Measurements from ENCODE around the gene CARMIL1.

Gene CARMIL1

DNA sequence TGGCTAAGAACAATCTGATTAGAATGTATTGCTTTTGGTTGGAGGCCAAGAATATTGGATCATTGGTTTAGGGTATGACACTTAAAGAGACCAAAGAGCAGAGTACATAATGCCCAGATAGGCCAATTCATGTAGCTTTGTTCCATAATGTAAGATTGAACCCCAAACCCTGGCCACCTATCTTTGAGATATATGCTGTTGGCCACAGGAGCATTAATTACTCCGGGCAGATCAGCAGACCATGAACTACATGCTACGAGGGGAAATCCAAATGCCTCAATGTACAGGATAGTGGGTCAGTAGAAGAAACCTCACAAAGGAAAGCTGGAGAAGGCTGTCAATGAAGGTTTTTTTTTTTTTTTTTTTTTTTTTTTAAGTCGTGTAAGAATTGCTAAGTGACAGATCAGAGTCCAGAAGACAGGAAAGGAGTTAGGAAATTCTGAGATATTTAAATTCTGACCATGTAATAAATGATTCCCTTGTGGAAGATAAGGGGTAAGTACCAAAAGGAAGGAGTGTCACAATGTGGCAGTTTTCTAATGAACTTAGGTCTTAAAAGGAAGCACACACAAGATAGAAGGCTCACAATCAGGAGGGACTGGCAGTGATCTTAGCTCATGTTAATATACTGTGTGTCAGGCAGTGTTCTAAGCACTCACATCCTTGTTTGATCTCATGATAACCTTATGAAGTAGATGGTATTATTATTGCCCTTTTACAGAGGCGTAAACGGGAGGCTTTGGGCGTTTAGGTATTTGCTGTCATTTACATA lies 61.4 kb downstream of the CARMIL1 start:
- no peak for DNase-seq

DNA sequence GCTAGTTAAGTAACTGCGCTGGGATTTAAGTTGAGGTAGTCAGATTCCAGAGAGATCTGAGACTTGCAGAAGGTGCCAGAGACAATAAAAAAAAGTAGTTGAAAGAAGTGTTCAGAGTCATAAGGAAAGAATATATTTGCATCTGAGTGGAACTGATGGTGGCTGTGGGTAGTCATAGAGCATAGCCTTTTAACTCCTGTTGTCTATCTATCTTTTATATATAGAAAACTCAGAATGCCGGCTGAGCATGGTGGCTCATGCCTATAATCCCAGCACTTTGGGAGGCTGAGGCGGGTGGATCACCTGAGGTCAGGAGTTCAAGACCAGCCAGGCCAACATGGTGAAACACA lies 62.0 kb downstream of the CARMIL1 start:
- DNase-seq, result no peak

DNA sequence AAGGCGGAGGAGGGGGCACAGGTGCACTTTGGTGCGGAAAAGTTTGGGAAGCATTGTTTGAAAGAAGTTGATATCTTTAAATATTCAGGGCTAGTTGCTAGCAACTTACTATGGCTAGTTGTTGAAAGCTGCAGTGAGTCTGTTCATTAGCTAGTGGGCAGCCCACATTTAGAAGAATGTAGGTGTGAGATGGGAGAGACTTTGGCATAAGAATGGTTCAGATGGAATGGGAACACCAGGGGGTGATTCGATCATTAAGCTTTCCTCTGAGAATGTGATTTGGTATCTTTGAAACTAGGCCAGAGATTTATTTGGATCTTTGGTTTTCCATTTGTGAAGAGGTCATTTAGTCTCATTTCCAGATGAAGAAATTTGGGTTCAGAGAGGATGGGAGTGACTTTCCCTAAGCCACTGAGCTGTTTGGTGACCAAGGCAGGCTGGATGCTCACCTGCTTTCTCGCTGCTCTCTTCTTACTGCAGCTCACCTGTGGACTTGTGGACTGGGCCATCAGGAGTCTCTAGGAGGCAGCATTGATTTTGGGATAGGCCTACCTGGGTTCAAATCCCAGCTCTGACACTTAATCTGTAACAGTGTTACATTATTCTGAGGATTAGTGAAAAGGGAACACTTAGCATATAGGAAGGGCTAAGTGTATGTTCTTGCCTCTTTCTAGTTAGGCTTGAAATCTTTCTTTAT lies 62.9 kb downstream of the CARMIL1 start:
- no peak for DNase-seq

DNA sequence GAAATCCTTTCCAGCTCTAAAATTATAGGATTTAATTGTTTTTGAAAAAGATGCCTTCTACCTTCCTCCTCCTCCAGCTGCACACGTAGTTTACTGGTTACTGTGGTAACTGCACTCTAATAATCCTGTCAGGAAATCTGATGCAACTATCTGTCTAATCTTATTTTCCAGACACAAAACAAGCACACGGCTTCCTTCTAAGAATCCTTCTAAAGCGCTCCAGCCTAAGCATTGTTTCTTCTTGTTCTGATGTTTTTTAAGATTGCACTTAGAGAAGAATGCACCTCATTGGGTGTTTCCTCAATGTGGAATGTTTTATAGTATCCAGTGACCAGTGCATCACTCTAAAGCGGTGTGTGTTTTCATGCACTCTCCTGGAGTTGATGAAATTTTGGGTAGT lies 63.6 kb downstream of the CARMIL1 start:
- DNase-seq, result no peak

DNA sequence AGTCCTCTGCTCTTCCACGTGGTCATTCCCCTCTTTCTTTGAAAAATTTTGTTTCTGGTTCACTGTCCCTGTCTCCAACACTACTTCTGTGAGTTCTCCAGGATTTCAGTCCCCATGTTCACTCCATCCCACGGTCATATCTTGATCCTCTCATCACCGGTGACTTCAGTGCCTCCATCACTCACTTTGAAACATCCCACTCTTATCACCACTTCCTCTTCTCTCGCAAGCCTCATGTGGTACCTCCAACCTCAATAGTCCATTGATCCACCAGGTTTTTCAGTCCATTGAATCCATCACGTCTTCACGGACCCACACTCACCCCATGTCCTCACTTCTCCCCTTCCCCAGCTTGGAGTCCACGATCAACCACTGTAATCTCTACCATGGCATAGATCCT lies 64.8 kb downstream of the CARMIL1 start:
- DNase-seq, result no peak

DNA sequence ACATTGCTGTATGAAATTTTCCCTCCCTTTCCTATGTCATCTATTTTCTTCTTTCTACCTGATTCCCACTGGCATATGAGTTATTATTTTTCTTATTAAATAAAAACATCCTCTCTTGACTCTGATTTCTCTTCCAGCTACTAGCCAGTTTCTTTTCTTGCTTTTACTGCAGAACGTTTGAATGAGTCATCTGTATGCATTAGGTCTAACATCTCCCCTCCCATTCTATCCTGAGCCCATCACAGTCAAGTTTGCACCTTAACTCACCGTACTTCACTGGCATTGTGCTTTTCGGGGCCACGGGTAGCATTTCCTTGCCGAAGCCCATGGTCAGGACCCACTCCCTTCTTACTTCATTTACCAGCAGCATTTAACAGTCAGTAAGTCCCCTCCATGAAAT lies 65.7 kb downstream of the CARMIL1 start:
- DNase-seq, result no peak

DNA sequence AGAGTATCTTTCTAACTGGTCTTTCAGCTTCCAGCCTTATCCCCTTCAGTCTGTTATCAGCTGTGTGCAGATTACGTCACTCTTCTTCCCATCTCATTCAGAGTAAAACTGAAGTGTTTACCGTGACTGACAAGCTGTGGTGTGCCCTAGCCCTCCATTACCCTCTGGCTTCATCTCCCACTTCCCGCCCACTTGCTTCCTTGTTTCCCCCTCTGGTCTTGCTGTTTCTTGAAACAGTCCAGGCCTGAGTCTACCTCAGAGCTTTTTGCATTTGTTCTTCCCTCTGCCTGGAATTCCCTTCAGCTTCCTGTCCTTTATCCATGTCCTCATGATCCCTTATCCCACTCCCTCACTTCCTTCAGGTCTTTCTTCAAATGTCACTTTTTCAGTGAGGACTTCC lies 66.9 kb downstream of the CARMIL1 start:
- DNase-seq, result no peak

DNA sequence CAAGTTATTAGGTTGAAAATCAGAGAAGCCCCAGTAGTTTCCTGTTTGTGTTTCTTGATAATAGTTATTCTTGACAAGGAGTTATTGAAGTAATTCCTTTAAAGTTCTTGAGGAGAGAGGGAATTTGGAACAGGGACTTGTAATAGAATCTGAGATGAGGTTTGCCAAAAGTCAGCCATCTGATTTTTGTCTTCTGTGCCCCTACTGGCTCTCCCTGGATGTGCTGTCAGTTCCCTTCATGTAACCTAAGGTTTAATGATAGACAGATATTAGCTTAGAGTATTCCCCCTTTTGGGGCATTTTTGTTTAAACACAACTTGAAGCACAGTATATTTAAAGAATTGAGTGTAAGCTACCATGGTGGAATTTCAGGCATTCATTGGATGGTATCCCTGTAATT lies 71.4 kb downstream of the CARMIL1 start:
- DNase-seq, result no peak

DNA sequence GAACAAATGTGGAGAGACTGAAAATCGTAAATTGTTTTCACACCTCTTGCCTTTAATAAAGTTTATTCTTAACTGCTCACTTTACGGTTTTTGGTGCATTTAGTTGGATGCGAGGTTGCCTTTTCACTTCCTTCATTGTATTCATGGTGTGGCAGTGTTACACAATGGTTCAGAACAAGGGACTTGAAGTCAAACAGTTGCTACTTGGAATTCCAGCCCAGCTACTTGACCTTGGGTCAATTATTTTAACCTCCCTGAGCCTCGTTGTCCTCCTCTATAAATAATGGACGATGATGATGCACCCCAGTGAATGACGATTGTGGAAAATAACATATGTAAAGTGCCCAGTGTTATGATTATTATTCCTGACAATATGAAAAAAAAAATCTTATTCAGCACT lies 72.3 kb downstream of the CARMIL1 start:
- DNase-seq, result no peak

DNA sequence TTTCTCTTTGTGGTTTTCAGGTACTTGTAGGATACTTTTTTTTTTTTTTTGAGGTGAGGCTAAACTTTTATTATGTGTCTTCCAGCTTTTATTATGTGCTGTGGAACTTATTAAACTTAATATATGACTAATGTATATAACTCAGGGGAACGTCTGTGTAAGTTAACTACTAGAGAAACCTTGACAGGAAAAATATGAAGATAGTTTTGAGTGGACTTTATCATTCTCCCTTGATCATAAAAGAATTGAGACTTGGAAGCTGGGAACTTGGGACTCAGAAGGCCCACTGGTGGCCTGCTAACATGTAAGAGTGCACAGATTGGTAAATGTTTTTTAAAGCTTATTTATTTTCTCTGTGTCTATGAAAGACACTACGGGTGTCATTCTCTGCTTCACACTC lies 73.1 kb downstream of the CARMIL1 start:
- no peak for DNase-seq

DNA sequence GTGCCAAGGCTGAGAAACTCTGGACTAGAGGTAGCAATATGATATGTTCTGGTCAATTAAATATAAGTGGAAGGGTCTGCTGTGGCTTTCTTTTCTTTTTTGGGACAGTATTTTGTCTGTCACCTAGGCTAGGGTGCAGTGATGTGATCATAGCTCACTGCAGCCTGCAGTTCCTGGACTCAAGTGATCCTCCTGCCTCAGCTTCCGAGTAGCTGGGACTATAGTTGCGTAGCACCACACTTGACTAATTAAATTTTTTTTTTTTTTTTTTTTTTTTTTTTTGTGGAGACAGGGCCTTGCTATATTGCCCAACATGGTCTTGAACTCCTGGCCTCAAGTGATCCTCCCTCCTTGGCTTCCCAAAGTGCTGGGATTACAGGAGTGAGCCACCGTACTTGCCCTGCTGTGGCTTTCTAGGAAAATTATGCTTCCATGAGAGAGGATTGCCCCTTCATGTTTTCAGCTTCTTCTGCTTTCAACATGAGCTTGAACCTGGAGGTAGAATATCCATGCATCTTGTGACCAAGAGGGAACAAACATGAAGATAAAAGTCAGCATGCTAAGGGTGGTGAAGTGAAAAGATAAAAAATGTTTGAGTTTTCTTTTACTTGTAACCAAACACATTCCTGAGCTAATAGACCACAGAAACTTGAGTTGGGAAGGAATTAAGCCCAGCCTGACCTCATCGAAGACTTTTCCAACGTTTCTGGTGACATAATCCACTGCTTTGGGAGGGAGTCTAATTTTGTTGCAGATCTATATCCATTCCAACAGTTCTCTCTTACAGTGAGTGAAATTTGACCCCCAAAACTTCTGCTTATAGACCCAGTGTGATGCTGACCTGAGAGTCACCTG lies 75.1 kb downstream of the CARMIL1 start:
- DNase-seq, result no peak

DNA sequence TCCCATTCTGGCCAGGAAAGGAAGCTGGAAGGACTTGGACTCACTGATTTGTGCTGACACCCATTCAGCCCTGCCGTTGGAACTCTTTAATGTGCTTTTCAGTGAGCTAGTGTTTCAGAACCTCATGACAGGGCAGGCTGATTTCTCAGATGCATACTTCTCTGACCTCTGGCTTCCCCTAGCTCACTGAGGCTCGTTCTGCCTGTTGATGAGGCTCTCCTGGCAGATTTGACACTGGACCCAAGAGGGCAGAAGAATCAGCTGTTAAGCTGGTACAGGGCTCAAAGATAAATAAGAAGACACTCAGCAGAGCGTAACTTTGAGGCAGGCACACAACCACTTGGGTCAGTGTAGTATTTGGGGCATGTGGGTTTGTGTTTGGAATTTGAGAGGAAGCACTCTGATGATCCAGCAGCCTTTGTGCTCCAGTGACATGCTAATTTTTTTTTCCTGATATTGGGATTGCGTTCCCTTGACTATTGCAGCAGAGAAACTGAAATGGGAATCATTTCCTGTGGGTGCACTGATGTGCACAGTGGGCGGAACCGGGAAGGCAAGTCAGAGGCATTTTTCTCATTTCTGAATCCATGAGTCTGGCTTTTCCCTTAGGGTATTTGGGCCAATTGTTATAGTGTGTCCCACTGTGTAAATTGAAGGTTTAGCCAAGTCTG lies 80.2 kb downstream of the CARMIL1 start:
- no peak for DNase-seq

DNA sequence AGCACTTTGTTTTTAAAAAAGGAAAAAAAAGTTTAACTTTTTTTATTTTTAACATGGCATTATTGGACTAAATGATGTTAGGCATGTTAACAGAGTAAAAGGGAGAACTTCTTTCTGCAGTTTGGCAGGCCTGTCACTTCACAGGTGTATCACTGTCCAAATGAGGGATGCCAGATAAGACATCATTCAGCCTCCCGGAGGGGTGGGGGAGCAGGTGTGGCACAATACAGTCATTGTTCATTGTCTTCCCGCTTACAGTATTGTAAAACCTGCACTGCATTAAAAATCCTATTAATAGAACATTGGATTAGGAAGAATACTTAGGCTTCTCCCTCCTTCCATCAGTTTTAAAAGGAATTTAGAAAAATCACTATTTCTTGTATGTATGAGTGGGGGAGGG lies 80.7 kb downstream of the CARMIL1 start:
- no peak for DNase-seq

DNA sequence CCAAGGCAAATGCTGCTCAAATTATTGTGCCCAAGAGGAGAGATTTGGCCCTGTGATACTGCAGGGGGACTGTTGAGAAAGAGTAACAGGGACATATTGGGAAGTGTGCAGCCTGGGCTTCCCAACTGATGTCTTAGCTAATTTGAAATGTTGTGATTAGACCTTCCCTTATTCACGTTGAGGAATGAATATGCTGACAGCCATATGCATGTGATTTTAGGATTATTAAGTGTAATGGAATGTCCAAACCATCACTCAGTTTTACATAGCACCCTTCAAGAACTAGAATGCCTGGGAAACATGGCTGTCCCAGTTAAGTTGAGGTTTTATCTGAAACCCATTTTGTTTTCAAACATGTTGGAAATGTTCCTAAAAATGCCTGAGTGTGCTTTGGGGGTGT lies 81.4 kb downstream of the CARMIL1 start:
- no peak for DNase-seq

DNA sequence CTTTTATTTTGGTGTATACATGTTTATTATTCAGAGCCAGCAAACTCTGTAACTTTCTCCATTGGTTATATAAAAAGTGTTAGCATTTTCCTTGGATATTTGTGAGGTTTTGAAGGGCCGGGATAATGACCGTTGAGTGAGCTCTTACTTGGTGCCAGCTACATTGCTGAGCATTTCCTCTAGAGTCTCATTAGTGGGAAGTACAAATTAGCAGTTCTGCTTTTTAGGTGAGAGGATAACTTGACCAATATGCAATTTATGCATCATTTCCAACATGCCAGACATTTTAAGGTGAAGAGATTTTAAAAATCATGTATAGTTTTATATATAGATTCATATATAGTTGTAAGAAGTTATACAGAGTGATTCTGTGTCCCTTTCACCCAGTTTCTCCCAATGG lies 84.3 kb downstream of the CARMIL1 start:
- DNase-seq, result no peak

DNA sequence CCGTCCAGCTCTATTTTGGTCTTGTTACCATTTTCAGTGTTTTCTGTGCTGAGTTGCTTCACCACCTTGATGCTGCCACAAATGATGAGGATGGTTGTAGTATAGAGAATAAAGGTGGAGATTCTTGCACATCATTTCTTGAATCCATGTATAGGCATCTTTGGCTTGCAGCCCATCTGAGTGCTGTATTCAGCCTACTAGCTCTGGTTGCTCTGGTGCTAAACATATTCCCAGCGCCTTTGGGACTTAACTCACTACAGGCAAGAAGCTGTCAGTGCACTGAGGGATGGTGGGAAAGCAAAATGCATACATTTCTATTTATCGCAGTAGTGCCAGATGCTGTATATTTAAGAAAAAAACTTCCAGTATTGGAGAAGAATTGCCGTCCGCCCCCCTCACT lies 86.0 kb downstream of the CARMIL1 start:
- no peak for DNase-seq

DNA sequence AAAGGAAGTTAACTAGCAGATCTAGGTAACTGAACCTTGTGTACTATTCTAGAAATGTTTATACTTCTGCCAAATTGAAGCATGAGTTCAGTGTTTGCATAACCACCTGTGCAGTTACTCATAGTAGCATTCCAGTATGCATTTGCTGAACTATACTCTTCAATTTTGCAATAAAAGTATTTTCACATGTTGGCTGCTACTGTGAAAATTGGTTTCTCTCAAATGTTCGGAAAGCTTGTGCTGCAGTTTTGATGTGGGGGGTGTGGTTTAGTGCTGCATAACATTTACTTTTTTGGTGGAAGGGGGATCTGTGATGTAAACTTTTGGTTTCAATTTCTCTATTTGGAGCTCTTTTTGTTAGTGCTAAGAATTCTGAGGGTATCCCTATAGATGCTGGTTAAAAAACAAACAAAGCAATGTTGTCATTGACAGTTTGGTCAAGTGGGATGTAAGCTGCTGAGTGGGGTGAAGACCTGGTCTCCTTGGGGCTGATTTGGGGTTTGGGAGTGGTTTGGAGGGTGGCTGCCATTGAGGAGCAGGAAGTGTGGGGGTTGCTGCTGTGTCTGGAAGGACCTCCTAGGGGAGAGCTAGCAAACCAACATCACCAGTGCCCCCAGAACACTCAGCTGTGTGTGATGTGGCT lies 87.8 kb downstream of the CARMIL1 start:
- no peak for DNase-seq

DNA sequence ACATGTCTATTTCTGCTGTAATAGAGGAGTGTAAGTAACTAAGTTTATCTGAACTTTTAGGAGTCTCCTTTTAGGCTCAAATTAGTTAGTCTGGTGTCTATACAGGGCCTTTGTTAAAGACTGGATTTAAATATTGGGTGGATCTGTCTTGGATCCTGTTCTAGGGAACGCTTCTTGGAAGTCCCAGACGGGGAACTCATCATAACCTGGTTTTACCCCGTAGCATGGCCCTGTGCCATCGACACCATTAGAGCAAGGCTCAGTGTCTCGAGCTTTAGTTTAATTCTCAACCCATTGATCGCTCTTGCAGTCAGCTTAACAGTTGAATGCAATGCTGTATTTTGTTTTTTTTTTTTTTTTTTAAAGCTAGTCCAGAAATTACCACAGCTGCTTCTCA lies 89.9 kb downstream of the CARMIL1 start:
- no peak for DNase-seq

DNA sequence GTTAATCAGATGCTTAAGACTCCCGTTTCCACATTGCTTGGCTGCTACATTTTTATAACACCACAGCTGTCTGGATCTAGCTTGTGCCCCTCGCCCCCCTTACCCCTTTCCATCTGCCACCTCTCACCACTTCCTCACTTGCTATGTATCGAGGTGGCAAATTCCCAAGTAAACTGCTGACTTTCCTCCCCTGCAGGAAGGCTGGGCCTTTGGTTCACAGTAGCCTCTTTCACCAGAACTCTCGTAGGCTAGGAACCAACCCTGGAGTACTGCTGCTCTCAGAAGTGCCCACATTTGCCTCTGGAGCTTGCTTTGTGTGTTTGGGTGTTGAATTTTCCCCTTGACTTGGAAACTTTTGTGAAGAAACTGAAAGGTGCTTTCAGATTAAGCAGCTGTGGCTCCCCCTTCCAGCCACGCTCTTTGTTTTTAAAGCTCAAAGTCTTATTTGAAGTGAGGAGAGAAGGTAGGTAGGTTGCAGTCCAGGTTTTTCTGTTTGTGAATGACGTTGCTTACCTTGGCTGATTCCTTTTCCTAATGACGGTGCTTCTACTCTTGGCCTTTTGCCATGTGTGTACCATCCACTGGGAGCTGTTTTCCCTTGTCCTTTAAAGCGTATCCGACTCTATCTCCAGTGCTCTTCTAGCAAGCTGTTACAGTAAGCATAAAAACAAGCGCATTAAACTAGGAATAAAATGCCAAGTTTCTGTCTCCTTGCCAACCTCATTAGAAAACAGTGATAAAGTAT lies 90.4 kb downstream of the CARMIL1 start:
- no peak for DNase-seq

DNA sequence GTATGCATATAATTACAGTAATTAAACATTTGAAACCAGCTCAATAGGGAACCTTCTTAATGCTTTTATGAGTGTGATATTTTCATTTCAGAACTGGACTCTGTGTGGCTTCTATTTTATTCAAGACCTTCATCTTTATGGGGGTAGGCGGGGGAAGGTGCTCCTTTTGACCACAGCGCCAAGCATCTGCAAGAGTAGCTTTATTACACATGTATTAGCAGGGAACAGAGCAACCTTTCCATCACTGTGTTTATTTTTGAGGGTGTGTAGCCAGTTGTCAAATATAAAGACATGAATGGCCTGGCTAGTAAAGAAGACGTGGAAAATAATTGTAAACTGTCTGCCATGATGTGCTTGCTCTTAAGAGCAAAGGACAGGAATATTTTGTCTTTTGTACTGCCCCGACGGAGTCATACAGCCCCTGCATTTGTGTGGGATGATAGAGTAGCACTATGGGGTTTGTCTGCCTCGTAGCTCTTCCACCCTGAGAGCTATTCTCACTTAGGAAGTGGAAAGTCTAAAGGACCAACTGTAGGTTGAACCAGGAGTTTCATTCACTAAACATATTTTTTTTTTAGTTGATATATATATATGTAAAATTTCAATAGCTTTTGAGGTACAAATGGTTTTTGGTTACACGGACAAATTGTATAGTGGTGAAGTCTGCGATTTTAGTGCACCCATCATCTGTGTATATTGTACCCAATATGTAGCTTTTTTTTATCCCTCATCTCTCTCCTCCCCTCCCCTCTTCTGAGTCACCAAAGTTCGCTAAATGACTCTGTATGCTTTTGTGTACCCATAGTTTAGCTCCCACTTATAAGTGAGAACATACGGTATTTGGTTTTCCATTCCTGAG lies 91.2 kb downstream of the CARMIL1 start:
- DNase-seq, result no peak

DNA sequence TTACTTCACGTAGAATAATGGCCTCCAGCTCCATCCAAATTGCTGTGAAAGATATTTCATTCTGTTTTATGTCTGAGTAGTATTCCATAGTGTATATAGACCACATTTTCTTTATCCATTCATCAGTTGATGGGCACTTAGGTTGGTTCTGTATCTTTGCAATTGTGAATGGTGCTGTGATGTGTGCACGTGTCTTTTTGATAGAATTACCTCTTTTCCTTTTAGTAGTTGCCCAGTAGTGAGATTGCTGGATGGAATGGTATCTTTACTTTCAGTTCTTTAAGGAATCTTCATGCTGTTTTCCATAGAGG lies 91.8 kb downstream of the CARMIL1 start:
- no peak for DNase-seq

All from cerebellar nuclear complex (tissue), 1 donor.